ENCODE results near the gene FOCAD. TPM values are rescaled to one million over a fixed set of nuclear protein-coding genes. Genes with fewer than 3 reads are reported as not detected.

Gene FOCAD
- total RNA-seq, 1 experiment from 2014 or later = 23.8 TPM

DNA sequence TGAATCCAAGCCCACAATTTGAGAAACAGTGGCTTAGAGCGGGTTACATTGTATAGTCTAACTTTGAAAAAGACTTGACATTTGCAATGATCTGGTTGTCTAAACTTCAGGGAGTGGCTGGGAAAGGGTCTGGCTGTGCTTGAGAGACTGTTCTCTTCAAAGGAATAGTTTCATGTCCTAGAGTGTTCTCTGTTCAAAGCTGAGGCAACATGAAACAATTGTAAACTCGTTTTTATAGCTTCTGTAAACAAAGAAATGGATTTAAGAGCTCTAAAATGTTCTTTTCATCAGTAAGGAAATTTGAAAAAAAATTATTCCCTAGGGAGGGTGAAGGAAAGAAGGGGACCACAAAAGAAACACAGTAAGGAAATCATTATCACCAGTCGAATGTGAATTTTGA is 41.6 kb downstream of the FOCAD start:
- BruUV-seq (replicated peaks) = no TSS peak
- no peak for TF ChIP-seq CTCF (IDR thresholded peaks at IDR 0.05; ENCODE audit: unreplicated experiment)
- H3K27me3 Mint-ChIP-seq (ENCODE audit: unreplicated experiment) = no peaks in the 10 kb centered on the region
- no peak overlapping the region for H3K27ac Mint-ChIP-seq (ENCODE audit: unreplicated experiment)
- CTCF ChIA-PET = no interaction called here
- H3K9me3 Mint-ChIP-seq (ENCODE audit: low read depth, unreplicated experiment) = no peaks in the 10 kb centered on the region
- no peak overlapping the region for H3K4me3 Mint-ChIP-seq (ENCODE audit: low read depth, unreplicated experiment)
- intact Hi-C loops (cut with micrococcal nuclease; ENCODE audit: unreplicated experiment) = no loop called here
- no peaks in the 10 kb centered on the region for H3K4me1 Mint-ChIP-seq (ENCODE audit: low read depth, unreplicated experiment)
- DNase-seq = no peak
- peaks cover 3% of the 10 kb centered on the region for H3K36me3 Mint-ChIP-seq (ENCODE audit: insufficient read depth, unreplicated experiment)

DNA sequence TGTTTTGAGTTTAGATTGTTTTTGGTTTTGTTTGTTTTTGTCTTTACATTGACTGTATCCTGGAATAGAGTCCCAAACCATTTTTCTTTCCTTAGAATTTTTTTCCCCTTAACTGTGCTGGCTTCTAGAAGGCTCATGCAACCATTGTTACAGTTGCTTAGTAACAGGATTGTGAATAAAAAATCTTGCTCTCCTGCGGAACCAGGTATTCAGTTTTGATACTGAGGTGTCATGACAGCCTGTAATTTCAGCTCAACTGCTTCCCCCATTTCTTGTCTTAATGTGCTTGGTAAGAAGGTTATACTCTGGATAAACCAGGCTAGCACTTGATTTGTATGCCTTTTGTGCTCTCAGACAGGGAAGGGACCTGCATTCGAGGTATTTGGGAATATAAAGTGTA is 42.1 kb downstream of the FOCAD start:
- TF ChIP-seq CTCF (IDR thresholded peaks at IDR 0.05; ENCODE audit: unreplicated experiment) = no peak
- no TSS peak for BruUV-seq (replicated peaks)
- H3K36me3 Mint-ChIP-seq (ENCODE audit: insufficient read depth, unreplicated experiment) = peaks cover 3% of the 10 kb centered on the region
- CTCF ChIA-PET = no interaction called here
- H3K27ac Mint-ChIP-seq (ENCODE audit: unreplicated experiment) = no peak overlapping the region
- H3K4me1 Mint-ChIP-seq (ENCODE audit: low read depth, unreplicated experiment) = no peaks in the 10 kb centered on the region
- no peaks in the 10 kb centered on the region for H3K9me3 Mint-ChIP-seq (ENCODE audit: low read depth, unreplicated experiment)
- no peak overlapping the region for H3K4me3 Mint-ChIP-seq (ENCODE audit: low read depth, unreplicated experiment)
- DNase-seq = no peak
- no peaks in the 10 kb centered on the region for H3K27me3 Mint-ChIP-seq (ENCODE audit: unreplicated experiment)
- intact Hi-C loops (cut with micrococcal nuclease; ENCODE audit: unreplicated experiment) = no loop called here

DNA sequence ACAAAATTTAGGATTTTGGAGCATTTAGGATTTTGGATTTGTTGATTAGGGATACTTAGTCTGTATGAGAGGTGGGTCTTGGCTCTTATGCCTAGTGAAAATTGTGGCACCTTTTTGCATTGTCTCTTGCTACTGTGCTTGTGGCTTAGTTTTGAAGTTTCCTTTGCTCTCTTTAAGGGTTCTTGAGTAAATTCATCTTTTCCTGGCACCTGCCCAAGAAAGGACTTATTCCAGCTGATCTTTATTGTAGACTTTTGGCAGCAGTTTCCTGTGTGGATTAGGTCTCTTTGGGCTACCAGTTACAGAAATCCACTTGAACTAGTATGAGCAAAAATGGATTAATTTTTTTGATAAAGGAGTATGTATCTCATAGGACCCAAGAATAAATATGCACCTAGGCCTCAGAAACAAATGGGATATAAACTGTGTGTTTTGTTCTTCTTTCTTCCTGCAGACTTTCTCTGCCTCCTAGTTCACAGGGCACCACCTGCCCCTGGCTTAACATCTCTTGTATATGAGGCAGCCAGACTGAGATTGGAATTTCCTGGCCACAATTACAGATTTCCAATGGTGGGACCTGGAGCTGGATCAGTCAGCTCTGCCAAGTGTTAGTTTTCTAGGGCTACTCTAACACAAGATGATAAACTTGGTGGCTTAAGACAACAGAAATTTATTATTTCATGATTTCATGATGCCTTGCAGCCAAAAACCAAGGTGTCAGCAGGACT is 44.6 kb downstream of the FOCAD start:
- H3K4me1 Mint-ChIP-seq (ENCODE audit: low read depth, unreplicated experiment) = peaks cover 9% of the 10 kb centered on the region
- CTCF ChIA-PET = no interaction called here
- BruUV-seq (replicated peaks) = no TSS peak
- no peaks in the 10 kb centered on the region for H3K9me3 Mint-ChIP-seq (ENCODE audit: low read depth, unreplicated experiment)
- no peak for DNase-seq
- TF ChIP-seq CTCF (IDR thresholded peaks at IDR 0.05; ENCODE audit: unreplicated experiment) = no peak
- H3K4me3 Mint-ChIP-seq (ENCODE audit: low read depth, unreplicated experiment) = no peak overlapping the region
- intact Hi-C loops (cut with micrococcal nuclease; ENCODE audit: unreplicated experiment) = no loop called here
- H3K36me3 Mint-ChIP-seq (ENCODE audit: insufficient read depth, unreplicated experiment) = peaks cover 1% of the 10 kb centered on the region
- H3K27me3 Mint-ChIP-seq (ENCODE audit: unreplicated experiment) = no peaks in the 10 kb centered on the region
- no peak overlapping the region for H3K27ac Mint-ChIP-seq (ENCODE audit: unreplicated experiment)

- intact Hi-C loops (cut with micrococcal nuclease; ENCODE audit: unreplicated experiment) = no loop called here
- no peak for DNase-seq
Observed at GRCh38 chr9:20729523-20729922, 45.5 kb downstream of the FOCAD start.

More at GRCh38 chr9:20729523-20729922, 45.5 kb downstream of the FOCAD start:
- Mint-ChIP-seq H3K36me3 (ENCODE audit: insufficient read depth, unreplicated experiment) (no peaks in the 10 kb centered on the region), H3K27me3 (ENCODE audit: unreplicated experiment) (no peaks in the 10 kb centered on the region), H3K27ac (ENCODE audit: unreplicated experiment) (no peak overlapping the region), H3K9me3 (ENCODE audit: low read depth, unreplicated experiment) (no peaks in the 10 kb centered on the region), H3K4me3 (ENCODE audit: low read depth, unreplicated experiment) (no peak overlapping the region), H3K4me1 (ENCODE audit: low read depth, unreplicated experiment) (peaks cover 9% of the 10 kb centered on the region)
- CTCF ChIA-PET = no interaction called here
- BruUV-seq (replicated peaks) = no TSS peak
- TF ChIP-seq CTCF (IDR thresholded peaks at IDR 0.05; ENCODE audit: unreplicated experiment) = no peak

Measured in Calu3 (cell line).